GM21360 (cell line): ENCODE data around the gene RNASE9.
"Not testable (repeated sequence)": the region's sequence is repeated elsewhere in the genome, so short reads cannot be mapped to it uniquely, and the experiment has no call there.

Experiments used
- ATAC-seq: cut with Tn5 transposase; IDR thresholded peaks from one replicate; pipeline ENCODE4 v1.9.1; 2021; ENCODE audit warnings: mild to moderate bottlenecking, moderate library complexity; ENCODE audit not compliant: unreplicated experiment

RNASE9 gene

GRCh38 chr14:20560961-20561360 is at the start of gene RNASE9:
TSS of gene RNASE9 (minus strand) at chr14:20561047.
- no peak for ATAC-seq

GRCh38 chr14:20610002-20610765 is 49.3 kb upstream of the RNASE9 start:
- peak; percentile 18 for ATAC-seq

GRCh38 chr14:20609215-20610001 is 48.6 kb upstream of the RNASE9 start:
- ATAC-seq: no peak

GRCh38 chr14:20608383-20609110 is 47.7 kb upstream of the RNASE9 start:
- ATAC-seq: no peak

- no peak for ATAC-seq
Measured at GRCh38 chr14:20607617-20608016, 46.8 kb upstream of the RNASE9 start.

GRCh38 chr14:20606902-20607242 is 46.0 kb upstream of the RNASE9 start:
- ATAC-seq: no peak

- no peak for ATAC-seq
Measured at GRCh38 chr14:20606190-20606901, 45.5 kb upstream of the RNASE9 start.

- no peak for ATAC-seq
Measured at GRCh38 chr14:20603813-20604690, 43.2 kb upstream of the RNASE9 start.

- no peak for ATAC-seq
Measured at GRCh38 chr14:20602583-20602982, 41.7 kb upstream of the RNASE9 start.

- ATAC-seq: no peak
Measured at GRCh38 chr14:20601522-20601921, 40.7 kb upstream of the RNASE9 start.

GRCh38 chr14:20597108-20597507 is 36.3 kb upstream of the RNASE9 start:
- ATAC-seq: no peak

- not testable (repeated sequence) for ATAC-seq
Measured at GRCh38 chr14:20595726-20596125, 34.9 kb upstream of the RNASE9 start.

GRCh38 chr14:20592574-20592973 is 31.7 kb upstream of the RNASE9 start:
- ATAC-seq: no peak

GRCh38 chr14:20591235-20591634 is 30.4 kb upstream of the RNASE9 start, which contains the start of gene RNASE12:
TSS of gene RNASE12 (minus strand) at chr14:20591376. CDS start at chr14:20590723, 653 bp downstream.
- ATAC-seq: no peak

GRCh38 chr14:20587489-20588154 is 26.8 kb upstream of the RNASE9 start, which contains the start of gene RNASE11:
TSS of gene RNASE11 (minus strand) at chr14:20588001.
- no peak for ATAC-seq

- no peak for ATAC-seq
Measured at GRCh38 chr14:20583908-20584307, 23.1 kb upstream of the RNASE9 start.

GRCh38 chr14:20583142-20583541 is 22.3 kb upstream of the RNASE9 start:
- ATAC-seq: no peak

- ATAC-seq: no peak
Measured at GRCh38 chr14:20580242-20580641, 19.4 kb upstream of the RNASE9 start.

GRCh38 chr14:20578784-20579502 is 18.1 kb upstream of the RNASE9 start:
- no peak for ATAC-seq
